ENCODE measurements around the gene EVA1A.

EVA1A gene

GRCh38 chr2:75589391-75590105, 28.8 kb upstream of the EVA1A start:
- no peak for DNase-seq

GRCh38 chr2:75587954-75588587, 27.3 kb upstream of the EVA1A start:
- DNase-seq = no peak

- no peak for DNase-seq
Measured at GRCh38 chr2:75586971-75587370, 26.2 kb upstream of the EVA1A start.

- no peak for DNase-seq
Measured at GRCh38 chr2:75582840-75583239, 22.1 kb upstream of the EVA1A start.

- DNase-seq = no peak
Measured at GRCh38 chr2:75580606-75581005, 19.9 kb upstream of the EVA1A start.

- DNase-seq = no peak
Measured at GRCh38 chr2:75580156-75580555, 19.4 kb upstream of the EVA1A start.

GRCh38 chr2:75579186-75579585, 18.4 kb upstream of the EVA1A start:
- DNase-seq = no peak

- DNase-seq = no peak
Measured at GRCh38 chr2:75577280-75577679, 16.5 kb upstream of the EVA1A start.

GRCh38 chr2:75574106-75574505, 13.4 kb upstream of the EVA1A start:
- no peak for DNase-seq

- DNase-seq = no peak
Measured at GRCh38 chr2:75573145-75573878, 12.6 kb upstream of the EVA1A start.

- DNase-seq = no peak
Measured at GRCh38 chr2:75571730-75572430, 11.1 kb upstream of the EVA1A start.

GRCh38 chr2:75570948-75571729, 10.4 kb upstream of the EVA1A start:
- DNase-seq = no peak

GRCh38 chr2:75570024-75570947, 9.5 kb upstream of the EVA1A start:
- DNase-seq = no peak

- no peak for DNase-seq
Measured at GRCh38 chr2:75569546-75569945, 8.8 kb upstream of the EVA1A start.

GRCh38 chr2:75568174-75568573, 7.4 kb upstream of the EVA1A start:
- no peak for DNase-seq

GRCh38 chr2:75565472-75566462, 5.0 kb upstream of the EVA1A start:
- DNase-seq = no peak

- DNase-seq = no peak
Measured at GRCh38 chr2:75564713-75565359, 4.1 kb upstream of the EVA1A start.

GRCh38 chr2:75564026-75564688, 3.4 kb upstream of the EVA1A start:
- no peak for DNase-seq

- DNase-seq = no peak
Measured at GRCh38 chr2:75563591-75563990, 2.9 kb upstream of the EVA1A start.

Data from hematopoietic multipotent progenitor cell treated with erythropoietin and hydrocortisone succinate and interleukin-3 and kit ligand, for 8 days (in vitro differentiated cells).